Glutamatergic neuron (in vitro differentiated cells): Measurements from ENCODE around the gene RNF213. TPM values are rescaled to one million over a fixed set of nuclear protein-coding genes. Genes with fewer than 3 reads are reported as not detected.
"Not testable (repeated sequence)": the region's sequence is repeated elsewhere in the genome, so short reads cannot be mapped to it uniquely, and the experiment has no call there.

Source experiments
- DNase-seq: peaks from one replicate; pipeline ENCODE4 v3.0.0; 2022
- H3K27ac Mint-ChIP-seq: one replicate; pipeline ENCODE4 v1.8.0; 2020; ENCODE audit warnings: mild to moderate bottlenecking, mixed read lengths, inconsistent platforms; ENCODE audit not compliant: unreplicated experiment
- H3K27me3 Mint-ChIP-seq: one replicate; pipeline ENCODE4 v1.8.0; 2020; ENCODE audit warnings: mild to moderate bottlenecking, moderate library complexity, mixed read lengths, inconsistent platforms; ENCODE audit not compliant: unreplicated experiment
- H3K36me3 Mint-ChIP-seq: one replicate; pipeline ENCODE4 v1.8.0; 2020; ENCODE audit warnings: mild to moderate bottlenecking, mixed read lengths, inconsistent platforms; ENCODE audit not compliant: unreplicated experiment
- H3K4me1 Mint-ChIP-seq: one replicate; pipeline ENCODE4 v1.8.0; 2020; ENCODE audit warnings: mild to moderate bottlenecking, low read depth, mixed read lengths, inconsistent platforms; ENCODE audit not compliant: unreplicated experiment
- H3K4me3 Mint-ChIP-seq: one replicate; pipeline ENCODE4 v1.8.0; 2020; ENCODE audit warnings: mild to moderate bottlenecking, mixed read lengths, inconsistent platforms; ENCODE audit not compliant: unreplicated experiment
- H3K9me3 Mint-ChIP-seq: one replicate; pipeline ENCODE4 v1.8.0; 2020; ENCODE audit warnings: mild to moderate bottlenecking, moderate library complexity, mixed read lengths, inconsistent platforms; ENCODE audit not compliant: unreplicated experiment
- CTCF ChIP-seq: fragments of 200-600 bp; sonication (generic); IDR thresholded peaks from one replicate; pipeline ENCODE4 v1.5.0; 2021; ENCODE audit not compliant: partially characterized antibody, unreplicated experiment
- total RNA-seq: library from RNA; stranded (reverse); fragmentation: NEBNext Ultra II Directional; extraction: Animal tissue kit (Norgen Biotek cat#: 25700); gene quantifications from one replicate; pipeline ENCODE4 v1.2.1, GENCODE V29; 2021; ENCODE audit not compliant: unreplicated experiment

RNF213 gene
- total RNA-seq, 1 donor from 2014 or later, result 34.7 TPM

- no peak overlapping the region for H3K27ac Mint-ChIP-seq
- no peak overlapping the region for H3K4me3 Mint-ChIP-seq
- peaks cover 6% of the 10 kb centered on the region for H3K4me1 Mint-ChIP-seq
- no peaks in the 10 kb centered on the region for H3K36me3 Mint-ChIP-seq
- no peak for DNase-seq
- peaks cover 4% of the 10 kb centered on the region for H3K9me3 Mint-ChIP-seq
- peaks cover 6% of the 10 kb centered on the region for H3K27me3 Mint-ChIP-seq
- no peak for TF ChIP-seq CTCF
Observed at GRCh38 chr17:80274331-80274730, 13.7 kb downstream of the RNF213 start.

DNA sequence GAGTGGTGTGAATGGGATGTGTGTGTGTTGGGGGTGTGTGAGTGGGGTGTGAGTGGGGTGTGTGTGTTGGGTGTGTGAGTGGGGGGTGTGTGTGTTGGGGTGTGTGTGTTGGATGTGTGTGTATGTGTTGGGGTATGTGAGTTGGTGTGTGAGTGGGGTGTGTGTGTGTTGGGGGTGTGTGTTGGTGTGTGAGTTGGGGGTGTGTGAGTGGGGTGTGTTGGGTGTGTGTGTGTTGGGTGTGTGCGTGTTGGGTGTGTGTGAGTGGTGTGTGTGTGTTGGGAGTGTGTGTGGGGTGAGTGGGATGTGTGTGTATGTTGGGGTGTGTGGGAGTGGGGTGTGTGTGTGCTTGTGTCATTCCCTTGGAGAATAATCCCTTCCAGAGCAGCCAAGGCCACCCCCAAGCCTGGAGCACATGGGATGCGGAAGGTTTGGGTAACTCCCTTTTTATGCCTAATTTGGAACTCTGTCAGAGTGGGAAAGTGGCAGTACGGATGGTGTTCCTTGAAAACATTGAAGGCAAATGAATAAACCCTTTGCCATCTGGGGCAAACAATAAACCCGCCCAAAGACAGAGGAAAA lies 14.3 kb downstream of the RNF213 start:
- Mint-ChIP-seq H3K4me1 (peaks cover 6% of the 10 kb centered on the region), H3K36me3 (no peaks in the 10 kb centered on the region), H3K4me3 (no peak overlapping the region), H3K9me3 (peaks cover 4% of the 10 kb centered on the region), H3K27me3 (peaks cover 6% of the 10 kb centered on the region), H3K27ac (no peak overlapping the region)
- no peak for DNase-seq
- no peak for TF ChIP-seq CTCF

- not testable (repeated sequence) for H3K27me3 Mint-ChIP-seq
Observed at GRCh38 chr17:80275857-80276256, 15.2 kb downstream of the RNF213 start.

DNA sequence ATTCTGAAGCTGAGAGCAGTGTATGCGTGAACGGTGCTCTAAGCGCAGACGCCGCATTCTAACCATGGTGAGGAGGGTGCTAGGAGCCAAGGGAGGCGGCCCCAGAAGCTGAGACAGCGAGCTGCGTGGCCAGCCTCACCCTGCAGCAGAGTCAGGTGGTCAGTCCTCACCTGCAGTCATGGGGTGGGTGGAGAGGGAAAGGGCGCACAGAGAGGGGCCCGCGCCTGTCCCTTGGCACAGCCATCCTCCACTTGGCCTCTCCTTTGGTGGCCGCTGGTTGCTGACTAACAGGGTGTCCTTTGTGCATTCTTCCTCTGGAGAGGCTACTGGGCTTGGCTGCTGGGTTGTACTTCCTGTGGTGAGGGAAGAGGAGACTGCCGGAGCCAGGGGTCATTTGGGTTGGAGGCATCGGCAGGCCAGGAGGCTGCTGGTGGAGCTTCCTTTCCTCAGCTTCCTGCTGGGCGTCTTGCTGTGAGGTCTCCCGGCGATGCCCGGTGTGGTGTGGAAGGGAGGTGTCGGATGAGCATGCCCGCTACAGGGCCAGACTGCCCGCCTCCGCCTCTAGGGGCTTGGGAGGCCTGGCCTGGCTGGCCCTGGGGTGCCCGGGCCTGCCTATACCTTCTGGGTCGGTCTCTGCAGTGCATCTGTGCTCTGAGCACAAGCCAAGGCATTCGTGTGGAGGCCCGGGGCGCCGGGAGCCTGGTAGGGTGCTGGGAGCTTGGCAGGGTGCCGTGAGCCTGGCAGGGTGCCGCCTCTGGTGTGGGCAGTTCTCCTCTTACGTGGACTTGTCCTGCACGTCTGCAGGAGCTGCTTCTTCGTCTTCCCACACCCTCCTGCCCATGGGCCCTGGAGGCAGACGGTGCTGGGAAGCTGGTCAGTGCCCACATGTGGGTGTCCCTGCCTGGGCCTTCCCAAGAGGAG lies 17.4 kb downstream of the RNF213 start:
- no peak overlapping the region for H3K4me3 Mint-ChIP-seq
- H3K27ac Mint-ChIP-seq, result no peak overlapping the region
- H3K36me3 Mint-ChIP-seq, result no peaks in the 10 kb centered on the region
- no peak for DNase-seq
- H3K9me3 Mint-ChIP-seq, result peaks cover 2% of the 10 kb centered on the region
- H3K27me3 Mint-ChIP-seq, result peaks cover 6% of the 10 kb centered on the region
- peaks cover under 1% of the 10 kb centered on the region for H3K4me1 Mint-ChIP-seq
- TF ChIP-seq CTCF, result no peak

More at GRCh38 chr17:80275857-80276256, 15.2 kb downstream of the RNF213 start:
- not testable (repeated sequence) for H3K4me1 Mint-ChIP-seq, H3K9me3 Mint-ChIP-seq, H3K4me3 Mint-ChIP-seq, H3K27ac Mint-ChIP-seq, H3K36me3 Mint-ChIP-seq, DNase-seq

DNA sequence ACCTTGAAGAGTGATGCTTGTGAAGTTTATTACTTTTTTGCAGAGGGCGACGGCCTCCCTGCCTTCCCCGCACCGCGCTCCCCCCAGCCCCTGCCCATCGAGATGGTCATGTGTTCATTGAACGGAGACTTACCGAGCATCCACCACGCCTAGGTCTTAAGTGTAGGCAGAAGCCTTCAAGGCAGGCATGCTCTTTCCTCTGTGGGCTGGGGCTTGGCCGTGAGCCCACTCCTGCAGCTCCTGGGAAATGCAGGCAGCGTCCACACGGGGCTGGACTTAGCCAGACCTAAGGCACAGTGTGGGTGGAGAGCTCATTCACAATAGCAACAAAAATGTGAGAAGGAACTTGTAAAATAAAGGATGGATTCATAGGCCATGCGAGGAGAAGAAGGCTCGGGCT lies 19.2 kb downstream of the RNF213 start:
- no peak for TF ChIP-seq CTCF
- H3K27ac Mint-ChIP-seq, result no peak overlapping the region
- peaks cover 4% of the 10 kb centered on the region for H3K27me3 Mint-ChIP-seq
- H3K4me1 Mint-ChIP-seq, result peaks cover 3% of the 10 kb centered on the region
- peaks cover 2% of the 10 kb centered on the region for H3K9me3 Mint-ChIP-seq
- no peak for DNase-seq
- no peak overlapping the region for H3K4me3 Mint-ChIP-seq
- no peaks in the 10 kb centered on the region for H3K36me3 Mint-ChIP-seq
